Stimulated activated CD8-positive, alpha-beta memory T cell treated with anti-CD3 and anti-CD28 coated beads, Interleukin-4, amount 100 ng/mL, for 48 hours (primary cell): ENCODE measurements around the gene RXRB.

Experiments
- DNase-seq: peaks from one replicate; pipeline ENCODE4 v3.0.0-alpha.2; 2020

The RXRB gene

DNA sequence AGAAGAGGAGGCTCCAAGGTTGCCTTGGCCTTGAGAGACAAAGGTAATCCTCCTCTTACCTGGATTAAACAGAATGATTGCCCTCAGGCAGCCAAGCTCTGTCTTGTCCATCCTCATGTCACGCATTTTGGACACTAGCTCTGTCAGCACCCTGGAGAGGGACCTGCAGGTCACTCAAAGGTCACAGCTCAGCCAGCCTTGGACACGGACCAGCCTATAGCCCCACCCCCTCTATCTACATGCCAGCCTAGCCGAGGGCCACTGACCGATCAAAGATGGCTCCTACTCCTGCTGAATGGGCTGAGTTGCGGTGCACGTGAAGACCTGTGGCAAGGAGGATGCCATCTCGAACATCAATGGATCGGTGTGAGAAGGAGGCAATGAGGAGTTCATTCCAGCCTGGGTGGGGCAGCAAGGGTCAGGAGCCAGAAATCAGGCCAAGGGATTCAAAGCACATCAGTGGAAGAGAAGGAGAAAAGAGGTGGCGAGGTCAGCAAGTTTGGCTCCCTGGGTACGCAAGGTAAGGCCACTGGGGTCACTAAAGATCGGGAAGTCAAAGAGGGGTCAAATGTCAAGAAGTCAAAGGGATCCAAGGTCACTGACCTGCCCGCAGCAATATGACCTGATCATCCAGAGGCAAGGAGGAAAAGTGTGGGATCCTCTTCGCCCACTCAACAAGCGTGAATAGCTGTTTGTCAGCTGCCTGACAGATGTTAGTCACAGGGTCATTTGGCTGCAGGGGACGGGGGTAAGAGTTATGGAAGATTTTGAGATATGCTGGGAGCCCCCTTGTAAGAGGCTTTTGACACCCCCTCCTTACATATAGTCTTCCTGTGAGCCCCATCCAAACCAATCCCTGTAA is 4.9 kb downstream of the RXRB start:
- no peak for DNase-seq

GRCh38 chr6:33194431-33194979 is 6.0 kb downstream of the RXRB start:
- no peak for DNase-seq

- DNase-seq: no peak
Measured at GRCh38 chr6:33193619-33194018, 6.8 kb downstream of the RXRB start.

GRCh38 chr6:33192671-33193602 is 7.5 kb downstream of the RXRB start:
- no peak for DNase-seq

GRCh38 chr6:33192105-33192646 is 8.3 kb downstream of the RXRB start, which contains the start of gene COL11A2:
TSS of gene COL11A2 (minus strand) at chr6:33192467. CDS start at chr6:33192240, 227 bp downstream.
- DNase-seq: no peak

DNA sequence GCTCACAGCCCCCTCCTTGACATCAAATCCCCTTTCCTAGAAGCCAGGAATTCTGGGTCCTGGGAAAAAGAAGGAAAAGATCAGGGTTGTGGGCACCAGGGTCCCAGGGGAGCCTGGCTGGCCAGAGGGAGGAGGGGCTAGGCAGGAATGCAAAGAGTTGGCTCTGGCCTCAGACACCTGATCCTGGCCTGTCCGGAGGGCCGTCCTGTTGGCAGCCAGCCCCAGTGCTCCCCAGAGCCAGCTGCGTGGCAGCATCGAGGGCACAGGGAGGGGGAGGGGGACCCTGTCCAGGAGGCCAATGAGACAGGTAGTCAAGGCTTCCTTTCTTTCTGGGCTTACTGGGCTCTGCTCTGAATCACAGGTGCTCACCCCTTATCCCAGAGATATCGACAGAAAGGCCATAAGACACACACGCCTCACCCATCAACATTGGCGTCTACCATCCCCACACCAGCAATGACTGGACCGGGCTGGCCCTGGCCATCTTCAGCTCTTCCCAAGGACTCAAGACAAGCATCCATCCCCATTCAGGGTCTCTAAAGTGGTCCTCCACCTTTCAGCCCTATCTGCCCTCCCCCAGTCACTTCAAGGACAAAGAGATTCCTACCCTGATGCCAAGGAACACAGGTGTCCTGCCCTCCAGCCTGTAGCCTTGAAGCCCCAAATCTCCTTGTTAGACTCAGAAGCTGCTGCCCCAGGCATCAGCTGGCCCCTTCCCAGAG is 8.9 kb downstream of the RXRB start:
- no peak for DNase-seq

DNA sequence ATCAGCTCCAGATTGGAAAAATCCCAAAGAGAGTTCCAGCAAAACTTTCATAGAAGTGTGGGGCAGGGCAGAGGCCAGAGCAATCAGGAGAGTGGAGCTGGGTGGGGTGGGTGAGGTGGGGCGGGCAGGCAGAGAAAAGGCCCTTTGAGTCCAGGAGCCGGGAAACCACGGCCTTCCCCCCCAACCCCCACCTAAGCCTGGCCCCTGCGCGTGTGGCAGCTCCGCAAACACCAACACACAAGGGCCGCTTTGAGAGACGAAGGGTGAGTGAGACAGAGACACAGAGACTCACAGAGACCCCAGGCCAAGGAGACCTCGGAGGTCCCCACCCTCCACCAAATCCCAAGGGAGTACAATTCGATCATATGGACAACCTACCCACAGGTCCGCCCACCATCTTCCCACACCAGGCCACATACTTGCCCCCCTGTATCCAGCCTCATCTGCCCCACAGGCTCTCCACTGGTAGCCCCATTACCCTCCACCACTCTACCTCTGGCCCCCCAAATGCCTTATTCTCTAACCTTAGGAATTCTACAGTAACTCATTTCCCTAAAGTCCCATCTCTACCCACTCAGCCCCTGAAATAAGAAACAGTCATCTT is 9.9 kb downstream of the RXRB start:
- DNase-seq: no peak

DNA sequence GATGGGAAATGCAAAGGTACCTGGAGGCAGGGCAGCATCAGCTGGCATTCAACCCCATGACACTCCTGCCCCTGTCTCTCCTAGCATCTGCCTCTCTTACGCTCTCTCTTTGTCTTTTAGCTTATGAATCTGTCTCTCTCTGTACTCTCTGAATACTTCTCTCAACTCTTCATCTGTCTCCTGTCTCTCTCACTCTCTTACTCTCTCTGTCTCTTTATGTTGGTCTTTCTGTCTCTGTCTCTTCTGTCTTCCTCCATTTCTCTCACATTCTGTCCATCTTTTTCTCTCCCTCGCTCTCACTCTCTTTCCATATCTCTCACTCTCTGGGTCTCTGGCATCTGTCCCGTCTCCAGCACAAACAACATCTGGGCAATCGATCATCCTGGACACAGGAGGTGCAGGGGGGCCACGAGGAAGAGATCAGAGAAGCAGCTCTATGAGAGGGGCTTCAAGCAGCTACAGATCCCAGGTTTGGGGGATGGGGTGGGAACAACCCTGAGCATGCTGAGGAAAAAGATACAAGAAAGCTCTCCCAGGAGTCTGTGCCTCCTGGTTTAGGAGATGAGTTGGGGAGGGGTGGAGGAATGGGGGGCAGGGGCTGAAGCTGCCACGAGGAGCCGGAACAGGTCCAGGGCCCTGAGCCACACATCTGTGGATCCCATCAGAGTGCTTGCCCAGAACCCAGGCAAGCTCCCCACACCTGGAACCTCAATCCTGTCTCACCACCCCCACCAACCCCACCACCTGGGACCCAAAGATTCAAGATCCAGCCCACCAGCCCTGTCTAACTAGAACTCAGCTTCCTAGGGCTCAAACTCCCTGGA is 10.6 kb downstream of the RXRB start:
- DNase-seq: no peak

DNA sequence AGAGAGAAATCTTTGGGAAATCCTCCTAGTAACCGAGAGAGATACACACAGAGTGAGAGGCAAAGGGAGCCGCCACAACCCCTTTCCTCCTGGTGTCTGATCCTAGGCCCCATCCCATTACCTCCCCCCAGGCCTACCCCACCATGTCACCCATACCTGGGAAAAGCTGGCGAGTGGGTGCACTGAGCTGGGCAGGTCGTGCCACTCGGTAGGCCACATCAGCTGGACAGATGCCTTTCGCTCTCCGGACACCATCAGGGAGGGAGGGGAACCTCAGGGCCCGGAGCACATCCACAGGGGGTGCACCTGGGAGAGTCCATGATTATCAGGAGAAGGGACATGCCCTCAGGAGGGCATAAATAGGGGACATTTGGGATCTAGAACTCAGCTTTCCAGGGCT is 11.3 kb downstream of the RXRB start:
- DNase-seq: no peak

- no peak for DNase-seq
Measured at GRCh38 chr6:33187809-33188208, 12.7 kb downstream of the RXRB start.

DNA sequence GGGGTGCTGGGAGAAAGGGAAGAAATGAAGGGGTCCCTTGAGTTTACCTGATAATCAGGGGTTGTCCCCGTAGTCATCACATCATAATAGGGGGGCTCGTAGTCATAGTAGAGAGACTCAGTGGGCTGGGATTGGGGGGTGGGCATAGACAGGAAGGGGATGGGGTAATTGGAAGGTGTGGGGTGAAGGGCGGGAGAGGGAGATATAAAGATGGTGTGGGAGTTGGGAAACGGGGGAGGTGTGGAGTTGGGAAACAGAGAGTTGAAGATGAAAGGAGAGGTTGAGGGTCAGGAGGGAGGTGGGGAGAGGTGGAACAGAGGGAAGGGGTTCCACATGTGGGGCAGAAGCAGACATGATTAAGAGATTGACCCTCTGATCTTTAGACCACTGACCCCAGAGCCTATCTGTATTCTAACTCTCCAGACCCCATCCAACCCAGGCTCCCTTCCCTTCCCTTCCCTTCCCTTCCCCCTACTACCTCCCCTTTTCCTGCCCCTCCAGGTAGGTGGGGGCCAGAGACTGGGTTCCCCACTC is 14.7 kb downstream of the RXRB start:
- DNase-seq: no peak

DNA sequence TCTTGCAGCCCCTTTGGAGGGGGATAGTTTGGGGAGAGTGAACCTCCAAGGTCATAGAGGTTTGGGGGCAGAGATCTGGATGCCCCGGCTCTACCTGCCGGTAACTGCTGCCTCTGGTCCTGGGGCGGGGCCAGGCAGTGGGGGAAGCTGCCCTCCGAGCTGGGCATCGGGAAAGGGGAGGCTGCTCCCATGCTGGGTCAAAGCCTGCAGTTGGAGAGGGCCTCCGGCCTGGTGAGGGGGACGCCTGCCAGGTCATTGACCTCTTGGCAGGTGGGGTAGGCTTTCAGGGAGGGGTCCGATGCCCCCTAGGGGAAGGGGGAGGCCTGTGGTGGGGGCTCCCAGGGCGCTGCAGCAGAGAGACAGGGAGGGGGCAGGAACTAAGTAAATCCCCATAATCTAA is 15.3 kb downstream of the RXRB start:
- DNase-seq: no peak

DNA sequence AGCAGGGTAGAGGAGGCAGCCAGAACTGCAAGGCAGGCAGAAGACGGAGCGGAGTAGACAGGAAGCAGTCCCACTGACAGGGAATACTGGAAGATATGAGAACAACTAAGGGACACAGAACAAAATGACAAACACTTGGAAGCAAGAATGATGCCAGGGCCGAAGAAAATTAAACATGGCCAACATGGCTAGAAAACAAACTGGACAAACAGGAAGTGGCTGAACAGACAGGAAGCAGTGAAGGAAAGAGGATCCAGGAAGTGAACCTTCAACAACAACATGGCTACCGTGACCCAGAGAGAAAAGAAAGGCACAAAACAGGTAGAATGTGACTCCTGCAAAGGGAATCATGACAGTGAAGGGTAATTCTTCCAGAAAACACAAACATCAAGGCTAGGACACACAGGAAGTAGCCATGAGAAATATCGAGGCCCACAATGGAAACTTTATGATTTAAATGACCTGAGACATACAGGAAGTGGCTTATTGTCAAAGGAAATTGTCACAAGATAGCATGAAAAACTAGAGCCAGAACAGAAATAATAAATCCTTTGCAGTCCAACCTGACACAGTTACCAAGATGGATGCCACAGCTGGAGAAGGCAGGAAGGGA is 17.3 kb downstream of the RXRB start:
- DNase-seq: no peak

- DNase-seq: no peak
Measured at GRCh38 chr6:33181141-33181540, 19.3 kb downstream of the RXRB start.

DNA sequence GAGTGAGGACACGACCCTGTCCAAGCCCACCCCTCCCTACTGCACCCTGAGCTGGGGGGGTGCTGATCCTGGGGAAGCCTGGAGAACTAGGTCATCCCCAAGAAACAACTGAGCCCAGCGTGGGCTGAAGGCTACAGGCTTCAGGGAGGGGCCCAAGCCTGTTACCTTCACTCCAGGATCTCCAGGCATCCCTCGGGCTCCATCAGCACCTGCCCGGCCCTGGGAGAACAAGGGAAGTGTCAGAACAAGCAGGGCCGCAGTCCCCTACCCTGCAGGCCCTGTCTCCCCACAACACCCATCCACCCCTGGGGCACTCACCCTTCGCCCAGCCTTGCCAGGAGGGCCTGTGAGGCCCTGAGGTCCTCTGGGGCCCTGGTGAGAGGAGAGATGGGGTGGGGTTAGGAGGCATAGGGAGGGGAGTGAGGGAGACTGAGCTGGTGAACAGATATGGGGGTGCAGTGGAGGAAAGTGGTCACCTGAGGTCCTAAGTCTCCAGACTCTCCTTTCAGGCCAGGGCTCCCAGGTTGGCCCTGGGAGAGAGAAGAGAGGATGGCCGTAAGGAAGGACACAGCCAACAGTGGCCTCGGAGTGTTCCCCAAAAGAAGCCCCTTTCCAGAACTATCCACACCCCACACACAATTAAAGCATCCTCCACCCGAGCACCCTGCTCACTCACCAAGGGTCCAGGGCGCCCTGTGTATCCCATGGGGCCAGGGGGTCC is 21.6 kb downstream of the RXRB start:
- DNase-seq: no peak

DNA sequence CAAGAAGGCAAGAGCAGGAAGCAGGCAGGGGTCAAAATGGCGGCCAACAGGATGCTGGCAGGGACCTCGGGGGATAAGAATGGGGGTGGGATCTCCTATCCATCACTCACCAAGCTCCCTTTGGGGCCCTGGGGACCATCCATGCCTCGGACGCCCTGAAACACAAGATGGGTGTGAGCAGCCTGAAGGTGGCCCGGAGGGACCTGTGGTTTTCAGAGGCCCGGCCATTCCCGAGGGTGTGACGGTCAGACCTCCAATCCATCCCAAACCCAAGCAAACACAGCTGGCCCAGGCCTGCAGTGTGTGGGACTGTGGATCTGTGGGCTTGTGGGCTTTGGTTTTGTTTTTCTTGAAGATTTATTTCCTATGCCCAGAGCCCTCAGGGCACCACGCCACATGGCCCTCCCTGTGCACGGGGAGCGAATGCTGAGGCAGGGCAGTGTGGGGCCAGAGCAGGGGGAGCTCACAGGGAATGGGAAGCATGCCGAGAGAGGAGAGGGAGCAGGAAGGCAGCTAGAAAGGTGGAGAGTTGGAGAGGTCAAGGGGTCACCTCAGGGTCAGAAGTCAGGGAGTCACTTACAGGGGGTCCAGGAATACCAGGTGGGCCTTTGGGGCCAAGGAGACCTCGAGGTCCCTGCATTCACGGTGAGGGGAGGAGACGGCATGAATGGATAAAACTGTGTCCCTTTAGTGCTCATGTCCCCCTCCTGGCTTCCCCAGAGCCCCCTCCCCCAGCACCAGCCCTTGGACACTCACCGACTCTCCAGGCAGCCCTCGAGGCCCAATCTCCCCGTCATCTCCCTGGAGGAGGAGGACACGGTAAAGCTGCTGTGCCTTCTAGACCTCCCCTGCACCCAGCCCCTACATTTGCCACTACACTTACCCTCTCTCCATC is 22.7 kb downstream of the RXRB start:
- no peak for DNase-seq

GRCh38 chr6:33176906-33177305 is 23.6 kb downstream of the RXRB start:
- DNase-seq: no peak

DNA sequence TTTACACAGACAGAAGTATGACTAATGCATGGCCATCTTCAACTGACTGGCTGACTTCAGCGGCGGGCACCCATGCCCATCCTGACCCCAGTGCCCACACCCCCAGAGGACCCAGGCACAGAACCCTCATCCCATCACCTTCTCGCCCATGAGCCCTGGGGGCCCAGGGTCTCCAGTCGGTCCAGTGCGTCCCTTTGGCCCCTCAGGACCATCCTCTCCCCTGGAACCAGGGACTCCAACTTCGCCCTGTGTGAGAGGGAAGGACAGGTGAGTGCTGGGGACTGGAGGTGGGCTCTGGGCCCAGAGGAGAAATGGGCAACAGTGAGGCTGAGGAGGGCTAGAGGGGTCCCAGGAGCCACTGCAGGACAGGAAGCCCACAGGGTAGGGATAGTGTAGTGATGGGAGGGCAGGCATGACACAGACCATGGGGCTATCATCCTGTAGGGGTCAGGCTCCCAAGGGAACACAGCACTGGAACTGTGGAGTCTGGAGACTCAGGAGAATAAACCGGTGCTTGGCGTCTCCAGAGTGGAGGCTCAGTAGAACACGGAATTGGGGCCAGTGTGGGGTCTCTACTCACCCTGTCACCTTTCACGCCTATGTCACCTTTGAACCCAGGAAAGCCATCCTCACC is 24.9 kb downstream of the RXRB start:
- DNase-seq: no peak
